ENCODE measurements around the gene MEIKIN.

Gene MEIKIN

GRCh38 chr5:131766689-131767088, 178.8 kb downstream of the MEIKIN start:
- H3K4me1 Mint-ChIP-seq, result peaks cover 33% of the 10 kb centered on the region
- no peaks in the 10 kb centered on the region for H3K27me3 Mint-ChIP-seq
- H3K9me3 Mint-ChIP-seq, result peaks cover 5% of the 10 kb centered on the region
- ATAC-seq (replicated peaks; ENCODE audit: extremely low read depth, poor library complexity, severe bottlenecking) (no peak), DNase-seq (ENCODE audit: low spot score in 2 of 2) (no peak)
- no peak overlapping the region for H3K4me3 Mint-ChIP-seq
- peaks cover 1% of the 10 kb centered on the region for H3K36me3 Mint-ChIP-seq (ENCODE audit: insufficient read depth)
- no peak overlapping the region for H3K27ac Mint-ChIP-seq (ENCODE audit: low read depth)

- no peaks in the 10 kb centered on the region for H3K27me3 Mint-ChIP-seq
- no peak overlapping the region for H3K4me3 Mint-ChIP-seq
- peaks cover 5% of the 10 kb centered on the region for H3K9me3 Mint-ChIP-seq
- peaks cover 44% of the 10 kb centered on the region for H3K4me1 Mint-ChIP-seq
- peaks cover 1% of the 10 kb centered on the region for H3K36me3 Mint-ChIP-seq (ENCODE audit: insufficient read depth)
- ATAC-seq (replicated peaks; ENCODE audit: extremely low read depth, poor library complexity, severe bottlenecking) (no peak), DNase-seq (ENCODE audit: low spot score in 2 of 2) (no peak)
- H3K27ac Mint-ChIP-seq (ENCODE audit: low read depth), result no peak overlapping the region
Measured at GRCh38 chr5:131765261-131765660, 180.2 kb downstream of the MEIKIN start.

DNA sequence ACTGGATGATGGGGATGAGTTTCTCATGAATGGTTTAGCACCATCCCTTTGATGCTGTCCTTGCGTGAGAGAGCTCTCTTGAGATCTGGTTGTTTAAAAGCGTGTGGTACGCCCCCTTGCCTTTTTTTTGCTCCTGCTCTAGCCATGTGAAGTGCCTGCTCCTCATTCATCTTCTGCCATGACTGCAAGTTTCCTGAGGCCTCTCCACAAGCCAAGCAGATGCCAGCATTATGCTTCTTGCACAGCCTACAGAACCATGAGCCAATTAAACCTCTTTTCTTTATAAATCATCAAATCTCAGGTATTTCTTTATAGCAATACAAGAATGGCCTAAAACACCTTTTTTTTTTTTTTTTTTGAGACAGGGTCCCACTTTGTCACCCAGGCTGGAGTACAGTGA, 181.5 kb downstream of the MEIKIN start:
- peaks cover 47% of the 10 kb centered on the region for H3K4me1 Mint-ChIP-seq
- H3K27ac Mint-ChIP-seq (ENCODE audit: low read depth), result no peak overlapping the region
- H3K4me3 Mint-ChIP-seq, result no peak overlapping the region
- peaks cover 5% of the 10 kb centered on the region for H3K9me3 Mint-ChIP-seq
- H3K36me3 Mint-ChIP-seq (ENCODE audit: insufficient read depth), result peaks cover 1% of the 10 kb centered on the region
- ATAC-seq (replicated peaks; ENCODE audit: extremely low read depth, poor library complexity, severe bottlenecking) (no peak), DNase-seq (ENCODE audit: low spot score in 2 of 2) (no peak)
- H3K27me3 Mint-ChIP-seq, result no peaks in the 10 kb centered on the region

DNA sequence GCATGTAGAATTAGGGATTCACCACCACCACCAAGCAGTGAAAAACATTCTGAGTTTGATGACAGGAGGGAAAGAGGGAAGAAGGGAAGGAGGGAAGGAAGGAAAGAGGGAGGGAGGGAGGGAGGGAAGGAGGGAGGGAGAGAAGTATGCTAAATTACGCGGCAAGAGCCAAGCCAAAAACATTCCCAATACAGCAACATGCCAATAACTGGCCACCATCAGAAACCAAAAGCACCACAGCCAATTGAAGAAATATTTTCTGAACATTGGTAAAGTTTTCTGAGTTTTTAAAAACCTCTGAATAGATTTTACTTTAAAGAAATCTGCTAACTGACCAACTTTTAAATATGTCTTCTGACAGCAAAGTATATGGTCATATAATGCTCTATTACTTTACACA, 184.7 kb downstream of the MEIKIN start:
- peaks cover 50% of the 10 kb centered on the region for H3K4me1 Mint-ChIP-seq
- DNase-seq (ENCODE audit: low spot score in 2 of 2) (no peak), ATAC-seq (replicated peaks; ENCODE audit: extremely low read depth, poor library complexity, severe bottlenecking) (no peak)
- no peak overlapping the region for H3K4me3 Mint-ChIP-seq
- no peak overlapping the region for H3K27ac Mint-ChIP-seq (ENCODE audit: low read depth)
- peaks cover 1% of the 10 kb centered on the region for H3K36me3 Mint-ChIP-seq (ENCODE audit: insufficient read depth)
- H3K27me3 Mint-ChIP-seq, result no peaks in the 10 kb centered on the region
- peaks cover 5% of the 10 kb centered on the region for H3K9me3 Mint-ChIP-seq

DNA sequence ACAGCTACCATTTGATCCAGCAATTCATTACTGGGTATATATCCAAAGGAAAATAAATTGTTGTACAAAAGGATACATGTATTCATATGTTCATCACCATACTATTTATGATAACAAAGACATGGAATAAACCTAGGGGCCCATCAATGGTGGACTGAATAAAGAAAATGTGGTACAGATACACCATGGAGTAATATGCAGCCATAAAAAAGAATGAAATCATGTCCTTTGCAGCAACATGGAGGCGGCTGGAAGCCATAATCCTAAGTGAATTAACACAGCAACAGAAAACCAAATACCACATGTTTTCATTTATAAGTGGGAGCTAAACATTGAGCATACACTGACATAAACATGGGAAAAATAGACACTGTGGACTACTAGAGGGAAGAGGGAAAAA, 185.8 kb downstream of the MEIKIN start:
- Mint-ChIP-seq H3K27me3 (no peaks in the 10 kb centered on the region), H3K36me3 (ENCODE audit: insufficient read depth) (peaks cover 1% of the 10 kb centered on the region), H3K4me1 (peaks cover 49% of the 10 kb centered on the region), H3K4me3 (no peak overlapping the region), H3K27ac (ENCODE audit: low read depth) (no peak overlapping the region), H3K9me3 (peaks cover 5% of the 10 kb centered on the region)
- no peak for DNase-seq (ENCODE audit: low spot score in 2 of 2)
- ATAC-seq (replicated peaks; ENCODE audit: extremely low read depth, poor library complexity, severe bottlenecking), result no peak

GRCh38 chr5:131758520-131758900, 187.0 kb downstream of the MEIKIN start:
- DNase-seq (ENCODE audit: low spot score in 2 of 2) (no peak), ATAC-seq (replicated peaks; ENCODE audit: extremely low read depth, poor library complexity, severe bottlenecking) (no peak)
- peaks cover 52% of the 10 kb centered on the region for H3K4me1 Mint-ChIP-seq
- peaks cover 5% of the 10 kb centered on the region for H3K9me3 Mint-ChIP-seq
- peaks cover 1% of the 10 kb centered on the region for H3K36me3 Mint-ChIP-seq (ENCODE audit: insufficient read depth)
- H3K4me3 Mint-ChIP-seq, result no peak overlapping the region
- H3K27ac Mint-ChIP-seq (ENCODE audit: low read depth), result no peak overlapping the region
- H3K27me3 Mint-ChIP-seq, result no peaks in the 10 kb centered on the region

DNA sequence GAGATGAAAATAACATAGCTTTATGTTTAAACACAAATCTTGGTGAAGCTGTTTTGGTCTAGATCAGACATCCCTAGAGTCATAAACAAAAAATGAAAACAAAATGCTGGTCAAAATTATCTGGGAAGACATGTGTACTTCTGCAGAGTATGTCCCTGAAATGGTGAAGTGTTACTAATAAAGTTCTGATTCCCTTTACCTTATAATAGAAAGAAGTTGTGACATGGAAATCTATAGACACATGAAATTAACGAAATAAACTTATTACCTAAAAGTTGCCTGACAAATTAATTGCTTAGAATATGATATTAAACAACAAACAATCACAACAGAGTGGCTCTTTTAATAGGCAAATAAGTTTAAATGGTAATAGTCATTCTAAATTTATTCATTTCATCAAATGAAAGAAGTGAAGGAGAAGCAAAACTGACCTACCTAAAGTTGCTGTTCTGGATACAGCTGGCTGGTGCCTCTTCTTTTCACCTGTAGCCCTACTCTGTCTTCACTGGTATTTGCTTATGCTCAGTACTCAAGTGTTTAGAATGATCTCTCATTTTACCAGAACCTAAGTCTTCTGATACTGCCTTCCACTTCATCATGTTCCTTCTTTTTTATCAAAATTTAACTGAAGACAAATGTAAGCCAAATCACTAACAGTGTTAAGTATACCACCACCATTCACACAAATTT, 187.5 kb downstream of the MEIKIN start:
- ATAC-seq (replicated peaks; ENCODE audit: extremely low read depth, poor library complexity, severe bottlenecking), result no peak
- no peak overlapping the region for H3K27ac Mint-ChIP-seq (ENCODE audit: low read depth)
- peaks cover 1% of the 10 kb centered on the region for H3K36me3 Mint-ChIP-seq (ENCODE audit: insufficient read depth)
- H3K4me3 Mint-ChIP-seq, result no peak overlapping the region
- H3K4me1 Mint-ChIP-seq, result peaks cover 47% of the 10 kb centered on the region
- H3K27me3 Mint-ChIP-seq, result no peaks in the 10 kb centered on the region
- peaks cover 5% of the 10 kb centered on the region for H3K9me3 Mint-ChIP-seq
- no peak for DNase-seq (ENCODE audit: low spot score in 2 of 2)
